GM18505 (cell line): ENCODE data around the gene KCNK4.

Experiments
- ATAC-seq: cut with Tn5 transposase; IDR thresholded peaks from one replicate; pipeline ENCODE4 v1.9.1; 2021; ENCODE audit not compliant: unreplicated experiment
- POLR2A ChIP-seq: IDR thresholded peaks from 4 replicates; pipeline ENCODE4 v1.6.1; 2011; ENCODE audit warnings: borderline replicate concordance; ENCODE audit not compliant: insufficient read depth, insufficient read length; ENCODE audit errors: extremely low read depth

KCNK4 gene

GRCh38 chr11:64349025-64349387 lies 57.9 kb downstream of the KCNK4 start:
- no peak for TF ChIP-seq POLR2A
- no peak for ATAC-seq

GRCh38 chr11:64349404-64349803 lies 58.3 kb downstream of the KCNK4 start:
- no peak for ATAC-seq
- TF ChIP-seq POLR2A: no peak
